ENCODE data around the gene NFATC1.

DNA sequence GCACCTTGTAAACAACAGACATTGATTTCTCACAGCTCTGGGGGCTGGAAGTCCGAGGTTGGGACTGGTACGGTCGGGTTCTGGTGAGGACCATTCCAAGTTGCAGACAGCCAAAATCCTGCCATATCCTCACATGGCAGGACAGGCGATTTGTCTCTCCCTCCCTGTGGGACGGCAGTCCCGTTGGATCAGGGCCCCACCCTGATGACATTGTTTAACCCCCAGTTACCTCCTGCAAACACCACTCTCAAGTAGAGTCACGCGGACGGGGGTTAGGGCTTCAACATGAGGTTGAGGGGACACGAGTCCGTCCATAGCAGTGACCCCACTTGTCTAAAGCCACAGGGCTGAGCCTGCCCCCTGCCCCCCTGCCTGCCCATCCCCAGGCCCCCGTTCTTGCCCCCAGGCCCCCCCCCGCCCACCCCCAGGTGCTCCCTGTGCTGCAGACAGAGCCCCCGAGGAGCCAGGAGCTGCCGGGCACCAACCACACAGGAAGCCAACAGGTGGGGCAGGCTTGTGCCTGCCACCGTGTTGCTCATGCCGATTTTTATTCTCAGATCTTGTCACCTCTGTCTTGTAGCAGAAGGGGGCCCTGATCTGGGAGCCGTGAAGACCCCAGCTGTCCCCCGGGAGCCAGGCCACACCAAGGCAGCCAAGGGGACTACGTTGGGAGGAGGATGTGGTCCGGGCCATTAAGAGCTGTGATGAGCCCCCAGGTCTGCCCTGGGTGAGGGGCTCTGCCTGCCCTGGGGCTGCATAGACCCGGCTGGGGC is 82.2 kb downstream of the NFATC1 start:
- TF ChIP-seq, protein P1, sequence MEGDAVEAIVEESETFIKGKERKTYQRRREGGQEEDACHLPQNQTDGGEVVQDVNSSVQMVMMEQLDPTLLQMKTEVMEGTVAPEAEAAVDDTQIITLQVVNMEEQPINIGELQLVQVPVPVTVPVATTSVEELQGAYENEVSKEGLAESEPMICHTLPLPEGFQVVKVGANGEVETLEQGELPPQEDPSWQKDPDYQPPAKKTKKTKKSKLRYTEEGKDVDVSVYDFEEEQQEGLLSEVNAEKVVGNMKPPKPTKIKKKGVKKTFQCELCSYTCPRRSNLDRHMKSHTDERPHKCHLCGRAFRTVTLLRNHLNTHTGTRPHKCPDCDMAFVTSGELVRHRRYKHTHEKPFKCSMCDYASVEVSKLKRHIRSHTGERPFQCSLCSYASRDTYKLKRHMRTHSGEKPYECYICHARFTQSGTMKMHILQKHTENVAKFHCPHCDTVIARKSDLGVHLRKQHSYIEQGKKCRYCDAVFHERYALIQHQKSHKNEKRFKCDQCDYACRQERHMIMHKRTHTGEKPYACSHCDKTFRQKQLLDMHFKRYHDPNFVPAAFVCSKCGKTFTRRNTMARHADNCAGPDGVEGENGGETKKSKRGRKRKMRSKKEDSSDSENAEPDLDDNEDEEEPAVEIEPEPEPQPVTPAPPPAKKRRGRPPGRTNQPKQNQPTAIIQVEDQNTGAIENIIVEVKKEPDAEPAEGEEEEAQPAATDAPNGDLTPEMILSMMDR (IDR thresholded peaks at IDR 0.05; ENCODE audit: poor library complexity): no peak
- no peak for TF ChIP-seq EZH2 (IDR thresholded peaks at IDR 0.05; ENCODE audit: borderline replicate concordance)
